NOMO-1 (cell line): ENCODE measurements around the gene ORC6.

Source experiments
- DNase-seq, 2 experiments: peaks; one replicate each; lab custom pipeline; 2025; ENCODE audit not compliant: unreplicated experiment in 2 of 2; lab: John Stamatoyannopoulos, UW

ORC6 gene

DNA sequence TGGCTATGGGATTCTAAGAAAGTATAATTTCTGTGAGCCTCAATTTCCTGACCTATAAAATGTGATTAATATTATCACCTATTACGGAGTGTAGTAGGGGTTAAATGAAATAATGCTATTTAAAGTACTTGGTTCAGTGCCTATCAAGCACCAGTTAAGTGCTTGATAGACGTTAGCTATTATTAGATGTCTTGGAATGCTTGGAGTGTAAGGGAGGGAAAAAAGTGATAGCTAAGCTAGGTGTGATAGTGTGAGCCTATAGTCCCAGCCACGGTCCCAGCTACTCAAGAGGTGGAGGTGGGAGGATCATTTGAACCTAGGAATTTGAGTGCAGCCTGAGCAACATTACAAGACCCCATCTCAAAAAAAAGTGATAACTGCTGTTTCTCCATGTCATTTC, 7.5 kb downstream of the ORC6 start:
- DNase-seq: no peak

DNA sequence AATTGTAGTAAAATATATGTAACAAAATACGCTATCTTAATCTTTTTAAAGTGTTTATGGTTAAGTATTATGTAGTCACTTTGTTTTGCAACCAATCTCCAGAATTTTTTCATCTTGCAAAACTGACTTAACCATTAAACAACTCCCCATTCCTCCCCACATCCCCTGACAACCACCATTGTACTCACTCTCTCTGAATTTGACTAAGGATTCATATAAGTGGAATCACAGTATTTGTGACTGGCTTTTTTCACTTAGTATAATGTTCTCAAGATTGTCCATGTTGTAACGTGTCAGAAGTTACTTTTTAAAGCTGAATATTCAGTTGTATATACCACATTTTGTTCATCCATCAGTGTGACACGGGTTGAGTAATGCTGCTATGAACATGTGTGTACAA, 10.6 kb downstream of the ORC6 start:
- no peak for DNase-seq

DNA sequence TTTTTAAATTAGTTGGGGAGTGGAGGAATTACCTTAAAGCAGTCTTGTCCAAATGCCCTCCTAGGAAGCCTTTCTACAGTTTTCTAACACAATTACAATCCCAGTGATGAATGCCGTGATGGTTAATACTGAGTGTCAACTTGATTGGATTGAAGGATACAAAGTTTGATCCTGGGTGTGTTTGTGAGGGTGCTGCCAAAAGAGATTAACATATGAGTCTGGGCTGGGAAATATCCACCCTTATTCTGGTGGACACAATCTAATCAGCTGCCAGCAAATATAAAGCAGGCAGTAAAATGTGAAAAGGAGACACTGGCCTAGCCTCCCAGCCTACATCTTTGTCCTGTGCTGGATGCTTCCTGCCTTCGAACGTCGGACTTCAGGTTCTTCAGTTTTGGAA, 12.2 kb downstream of the ORC6 start:
- no peak for DNase-seq

DNA sequence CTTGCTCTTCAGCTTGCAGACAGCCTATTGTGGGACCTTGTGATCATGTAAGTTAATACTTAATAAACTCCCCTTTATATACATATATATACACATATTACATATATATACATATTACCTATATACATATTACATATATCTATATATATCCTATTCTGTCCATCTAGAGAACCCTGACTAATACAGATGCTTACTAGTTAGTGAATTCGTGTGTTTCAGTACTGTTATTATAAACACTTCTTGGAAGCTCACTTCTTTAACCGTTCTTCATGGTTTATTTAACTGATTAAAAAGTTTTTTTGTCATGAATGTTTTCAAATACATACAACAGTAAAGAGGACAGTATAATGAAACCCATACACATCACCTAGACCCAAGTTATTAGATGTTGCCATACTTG, 12.6 kb downstream of the ORC6 start:
- DNase-seq: no peak

DNA sequence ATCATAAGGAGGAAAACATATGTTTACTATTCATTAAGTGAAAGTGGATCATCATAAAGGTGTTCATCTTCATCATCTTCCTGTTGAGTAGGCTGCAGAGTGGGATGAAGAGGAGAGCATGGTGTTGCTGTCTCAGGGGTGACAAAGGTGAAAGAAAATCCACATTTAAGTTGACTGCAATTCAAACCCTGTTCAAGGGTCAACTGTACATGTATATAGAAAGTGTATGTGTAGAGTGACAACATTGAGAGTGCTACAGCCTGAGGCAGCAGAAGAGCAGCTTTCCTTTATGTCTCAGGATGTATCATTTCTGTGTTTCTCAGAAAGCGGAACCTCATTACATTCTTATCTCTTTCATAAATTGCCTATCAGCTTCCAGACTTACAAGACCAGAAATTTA, 17.2 kb downstream of the ORC6 start:
- no peak for DNase-seq

DNA sequence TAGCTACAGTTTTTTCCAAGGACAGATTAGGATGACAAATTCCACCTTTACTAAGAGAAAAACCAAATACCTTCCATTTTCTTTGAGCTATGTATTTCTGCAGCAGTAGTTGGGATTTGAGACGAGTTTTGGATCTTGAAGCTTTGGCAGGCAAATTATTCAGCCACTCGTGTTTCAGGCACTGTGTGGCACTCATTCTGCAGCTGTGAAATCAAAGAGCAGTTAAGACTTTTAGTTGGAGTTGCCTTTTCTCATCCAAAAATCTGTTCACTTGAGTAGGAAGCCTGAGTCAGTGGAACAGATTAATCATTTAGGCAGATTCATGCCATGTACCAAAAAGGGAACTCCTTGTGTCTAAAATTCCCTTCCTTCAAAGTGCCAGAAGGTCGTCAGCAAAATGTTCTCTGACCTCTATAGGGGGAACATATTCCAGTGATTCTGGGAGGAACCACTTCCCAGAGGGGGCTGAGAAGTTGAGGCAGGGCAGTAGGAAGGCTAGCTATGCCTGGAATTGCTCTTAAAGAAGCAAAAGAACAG, 20.1 kb downstream of the ORC6 start:
- DNase-seq: peak in 1 of 2 experiments; percentile 21

DNA sequence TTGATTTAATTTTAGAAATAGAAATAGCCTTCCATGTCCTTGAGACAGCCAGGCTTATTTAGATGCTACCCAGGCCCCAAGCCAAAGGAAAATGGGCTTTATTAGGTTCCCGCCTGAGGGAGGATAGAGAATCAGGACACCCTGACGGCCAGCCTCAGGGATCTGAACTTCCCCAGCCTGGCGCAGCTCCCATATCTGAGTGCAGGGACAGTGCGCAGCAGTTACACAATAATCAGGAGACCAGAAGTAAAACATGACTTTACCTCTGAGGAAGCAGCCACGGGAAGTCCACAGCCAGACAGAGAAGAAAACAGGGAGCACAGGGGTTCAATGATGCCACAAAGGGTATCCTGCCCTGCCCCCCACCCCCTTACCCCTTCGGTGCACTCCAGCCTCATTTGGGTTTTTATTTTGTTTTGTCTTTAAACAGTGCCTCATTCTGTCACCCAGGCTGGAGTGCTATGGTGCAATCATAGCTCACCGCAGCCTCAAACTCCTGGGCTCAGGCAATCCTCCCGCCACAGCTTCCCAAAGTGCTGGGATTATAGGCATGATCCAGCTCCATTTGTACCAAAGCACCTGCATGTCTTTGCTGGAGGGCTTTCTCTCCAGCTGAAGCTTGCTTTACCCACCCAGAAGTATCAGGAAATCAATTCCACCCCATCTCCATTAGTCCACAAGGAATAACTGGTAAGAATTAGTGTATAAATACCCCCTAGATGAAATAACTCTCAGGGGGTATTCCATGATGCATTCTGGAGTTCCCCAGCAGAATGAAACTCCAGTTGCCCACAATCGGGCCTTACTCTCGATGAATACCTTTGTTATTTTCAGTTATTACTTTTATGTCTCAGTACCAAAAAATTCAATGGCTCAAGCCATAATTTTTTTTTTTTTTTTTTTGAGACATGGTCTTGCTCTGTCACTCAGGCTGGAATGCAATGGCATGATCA, 21.9 kb downstream of the ORC6 start:
- DNase-seq: peak in 1 of 2 experiments; percentile 16

DNA sequence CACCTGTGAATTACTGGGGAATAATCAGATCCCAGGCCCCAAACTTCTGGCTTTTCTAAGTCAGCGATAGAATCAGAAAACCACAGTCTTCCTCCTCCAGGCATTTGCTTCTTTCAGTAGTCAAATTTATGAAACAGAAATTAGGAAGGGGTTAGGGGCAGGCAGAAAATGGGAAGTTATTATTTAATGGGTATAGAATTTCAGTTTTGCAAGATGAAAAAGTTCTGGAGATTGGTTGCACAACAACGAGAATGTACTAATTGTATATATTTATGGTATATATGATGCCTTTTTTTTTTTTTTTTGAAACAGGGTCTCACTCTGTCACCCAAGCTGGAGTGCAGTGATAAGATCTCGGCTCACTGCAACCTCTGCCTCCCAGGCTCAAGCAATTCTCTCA, 23.5 kb downstream of the ORC6 start:
- peak; percentile 82 to 88 for DNase-seq

DNA sequence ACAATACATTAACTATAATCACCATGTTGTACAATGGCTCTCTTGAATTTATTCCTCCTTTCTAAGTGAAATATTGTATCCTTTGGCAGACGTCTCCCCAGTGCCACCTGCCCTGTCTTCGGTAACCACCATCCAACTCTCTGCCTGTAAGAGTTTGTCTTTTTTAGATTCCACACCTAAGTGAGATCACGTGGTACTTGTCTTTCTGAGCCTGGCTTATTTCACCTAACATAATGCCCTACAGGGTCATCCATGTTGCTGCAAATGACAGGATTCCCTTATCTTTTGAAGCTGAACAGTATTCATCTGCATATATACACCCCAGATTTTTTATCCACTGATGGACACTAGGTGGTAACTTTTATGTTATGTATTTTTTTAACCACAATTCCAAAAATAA, 24.2 kb downstream of the ORC6 start:
- DNase-seq: no peak

DNA sequence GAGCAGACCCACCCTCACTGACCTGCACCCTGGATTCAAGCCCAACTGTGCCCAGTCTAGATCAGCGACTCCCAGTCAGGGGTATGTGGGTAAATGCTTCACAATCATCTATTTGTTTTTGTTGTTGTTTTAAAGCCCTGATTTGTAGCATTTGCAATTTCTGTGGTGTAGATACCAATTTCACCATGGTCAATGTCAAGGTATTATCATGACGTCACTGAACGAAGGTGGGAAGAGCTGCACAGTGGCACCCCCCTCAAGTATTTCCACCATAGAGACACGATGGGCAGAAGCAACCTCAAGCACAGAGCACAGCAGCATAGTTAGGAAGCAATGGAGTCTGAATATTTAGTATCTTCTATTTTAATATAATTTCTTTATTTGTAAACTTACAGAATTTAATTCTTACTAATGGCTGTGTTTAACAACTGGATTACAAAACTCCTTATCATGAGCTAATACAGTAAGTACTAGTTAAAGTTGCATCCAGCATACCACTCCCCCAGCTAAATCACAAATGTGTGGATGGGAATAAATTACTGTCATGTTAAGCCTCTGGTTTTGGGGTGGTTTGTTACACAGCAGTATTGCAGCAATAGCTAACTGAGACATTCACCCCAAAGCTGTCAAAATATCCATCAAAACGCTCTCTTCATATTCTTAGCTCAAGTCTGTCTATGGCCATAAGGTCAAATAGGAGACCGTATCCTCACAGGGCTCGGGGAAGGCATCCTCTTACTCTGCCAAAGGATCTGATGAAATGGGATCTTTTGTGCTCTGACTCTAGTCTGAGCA, 25.5 kb downstream of the ORC6 start:
- DNase-seq: no peak

DNA sequence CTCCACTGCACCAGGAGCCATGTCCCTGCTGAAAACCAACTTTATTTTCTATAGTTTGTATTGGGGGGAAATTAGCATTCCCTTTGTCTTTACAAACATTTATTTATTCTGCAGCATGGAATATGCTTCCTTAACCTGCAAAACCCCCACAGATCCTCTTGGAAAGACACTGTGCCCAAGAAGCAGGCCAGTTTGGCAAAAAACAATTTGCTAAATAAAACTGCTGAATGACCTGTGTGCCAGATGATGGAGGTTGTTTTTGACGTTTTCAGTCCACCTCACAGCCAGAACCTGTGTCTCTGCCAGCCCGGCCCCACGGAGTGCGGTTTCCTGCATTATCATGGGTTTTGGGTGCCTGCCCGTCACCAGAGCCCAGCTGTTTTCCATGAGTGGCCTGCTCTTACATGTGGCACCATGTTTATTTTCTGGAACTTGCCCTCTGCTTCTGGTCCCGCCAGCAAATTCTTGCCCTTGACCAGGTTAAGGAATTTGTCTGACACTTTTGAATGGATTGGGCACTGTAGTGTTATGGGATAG, 26.4 kb downstream of the ORC6 start:
- no peak for DNase-seq

DNA sequence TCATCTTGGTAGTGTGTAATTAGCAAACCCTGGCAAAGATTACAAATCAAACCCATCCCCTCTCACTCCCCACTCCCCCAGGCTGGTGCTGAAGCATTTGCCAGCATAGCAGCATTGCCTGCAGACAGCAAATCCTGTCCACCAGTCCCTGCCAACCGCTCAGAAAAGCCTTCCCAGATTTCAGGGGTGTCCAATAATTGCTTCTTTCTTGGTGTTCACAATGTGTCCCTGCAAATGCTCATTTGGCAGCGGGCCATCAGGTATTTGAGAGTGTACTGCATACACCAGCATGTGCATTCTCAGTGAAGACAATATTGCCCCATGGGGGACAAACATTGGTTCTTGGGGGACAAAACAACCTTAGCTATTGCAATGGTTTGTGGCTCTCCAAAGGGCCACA, 28.2 kb downstream of the ORC6 start:
- DNase-seq: no peak

DNA sequence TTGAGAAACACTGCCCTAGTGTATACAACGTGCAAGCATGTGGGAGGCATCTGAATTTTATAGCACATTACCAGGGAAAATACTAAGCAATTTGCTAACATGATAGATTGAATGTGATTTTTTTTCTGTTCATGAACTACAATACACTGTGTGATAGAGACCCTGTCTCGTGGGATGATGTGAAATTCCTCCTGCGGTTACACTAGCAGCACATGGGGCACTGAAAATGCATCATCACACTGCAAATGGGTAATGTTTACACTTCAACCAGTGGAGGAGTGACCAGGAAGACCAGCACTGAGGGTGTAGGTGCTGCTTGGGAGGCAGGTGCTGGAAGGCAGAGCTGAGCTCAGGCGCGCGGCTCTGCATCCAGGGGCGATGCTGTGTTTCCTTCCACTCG, 28.8 kb downstream of the ORC6 start:
- DNase-seq: no peak

DNA sequence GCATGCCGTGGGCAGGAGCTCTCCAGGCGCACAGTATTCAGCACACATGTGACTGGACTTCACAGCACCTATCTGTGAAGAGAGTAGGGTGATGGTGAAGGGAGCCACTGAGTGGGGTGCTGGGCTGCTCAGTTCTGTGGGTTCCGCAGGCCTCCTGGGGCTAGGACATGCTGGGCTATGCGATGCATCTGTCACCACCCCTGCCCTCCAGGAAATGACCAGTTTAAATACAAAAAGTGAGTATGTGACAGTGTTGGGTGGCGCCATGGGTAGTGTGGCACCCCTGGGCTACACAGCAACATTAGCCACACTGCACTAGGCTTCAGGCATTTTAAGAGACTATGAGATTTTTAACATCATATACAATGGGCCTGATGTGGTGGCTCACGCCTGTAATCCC, 30.1 kb downstream of the ORC6 start:
- no peak for DNase-seq

DNA sequence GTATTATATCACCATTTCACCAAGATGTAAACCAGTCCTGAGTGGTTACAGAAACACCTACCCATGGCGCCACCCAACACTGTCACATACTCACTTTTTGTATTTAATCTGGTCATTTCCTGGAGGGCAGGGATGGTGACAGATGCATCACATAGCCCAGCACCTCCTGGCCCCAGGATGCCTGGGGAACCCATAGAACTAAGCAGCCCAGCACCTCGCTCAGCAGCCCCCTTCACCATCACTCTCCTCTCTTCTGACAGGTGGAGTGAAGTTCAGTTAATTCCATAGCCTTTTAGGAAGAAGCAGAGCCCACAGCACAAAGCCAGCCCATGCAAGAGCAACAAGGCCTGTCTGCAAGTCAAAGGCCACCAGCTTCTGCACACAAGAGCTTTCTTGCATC, 31.2 kb downstream of the ORC6 start:
- DNase-seq: no peak

DNA sequence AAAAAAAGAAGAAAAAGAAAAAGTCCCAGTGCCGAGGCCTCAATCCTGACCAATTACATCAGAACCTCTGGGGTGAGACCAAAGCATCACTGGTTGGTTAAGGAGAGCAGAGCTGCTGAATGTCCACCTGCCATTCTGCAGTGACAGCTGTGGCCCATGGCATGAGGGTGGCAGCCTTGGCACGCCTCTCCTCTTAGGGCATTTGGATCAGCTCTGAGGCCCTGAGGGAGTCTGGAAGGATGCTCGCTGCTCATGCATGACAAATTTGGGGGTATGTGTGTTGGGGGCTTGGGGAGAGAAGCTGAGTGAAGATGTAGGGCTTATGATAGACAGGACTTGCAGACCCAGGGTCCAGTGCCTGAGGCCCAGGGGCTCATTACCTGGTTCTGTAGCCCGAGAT, 32.4 kb downstream of the ORC6 start:
- no peak for DNase-seq

DNA sequence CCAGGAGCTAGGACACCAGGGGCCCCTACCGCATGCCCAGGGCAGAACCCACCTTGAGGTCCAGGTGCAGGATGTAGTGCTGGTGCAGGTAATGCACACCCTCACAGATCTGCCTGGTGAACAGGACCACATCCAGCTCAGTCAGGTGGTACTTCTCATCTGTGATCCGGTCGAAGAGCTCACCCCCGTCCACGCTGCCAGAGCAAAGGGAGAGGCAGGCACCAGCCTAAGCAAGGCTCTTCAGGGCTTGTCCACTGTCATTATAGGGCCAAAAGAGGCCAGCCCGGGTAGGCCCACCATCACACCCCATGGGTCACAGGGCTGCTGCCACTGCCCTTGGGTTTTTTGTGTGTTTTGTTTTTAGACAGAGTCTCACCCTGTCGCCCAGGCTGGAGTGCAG, 37.7 kb downstream of the ORC6 start:
- no peak for DNase-seq

DNA sequence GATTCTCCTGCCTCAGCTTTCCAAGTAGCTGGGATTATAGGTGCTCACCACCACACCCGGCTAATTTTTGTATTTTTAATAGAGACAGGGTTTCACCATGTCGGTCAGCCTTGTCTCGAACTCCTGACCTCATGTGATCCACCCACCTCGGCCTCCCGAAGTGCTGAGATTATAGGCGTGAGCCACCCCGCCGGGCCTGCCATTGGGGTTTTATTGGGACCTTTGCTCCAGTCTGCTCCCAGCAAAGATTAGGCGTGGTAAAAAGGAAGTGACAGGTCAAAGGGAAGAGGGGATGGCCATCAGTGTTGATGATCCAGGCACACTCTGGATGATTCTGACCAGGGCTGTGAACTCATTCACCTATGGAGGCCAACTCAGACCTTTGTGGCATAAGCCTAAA, 38.2 kb downstream of the ORC6 start:
- DNase-seq: no peak

DNA sequence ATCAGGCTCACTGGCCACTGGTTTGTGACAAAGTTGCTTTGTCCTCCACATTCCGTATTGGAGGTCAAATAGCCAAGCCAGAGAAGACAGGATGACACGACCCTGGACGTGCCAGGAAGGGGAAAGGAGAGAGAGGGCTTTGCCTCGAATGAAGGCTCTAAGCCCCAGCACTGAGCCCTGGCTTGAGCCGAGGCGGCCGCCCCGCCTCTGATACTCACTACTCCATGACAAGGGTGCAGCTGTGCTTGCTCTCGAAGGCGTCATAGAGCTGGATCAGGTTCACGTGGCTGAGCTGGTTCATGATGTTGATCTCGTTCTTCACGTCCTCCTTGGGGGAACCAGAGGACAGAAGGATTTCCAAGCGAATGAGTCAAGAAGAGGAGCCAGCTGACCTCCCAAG, 39.3 kb downstream of the ORC6 start:
- DNase-seq: no peak

DNA sequence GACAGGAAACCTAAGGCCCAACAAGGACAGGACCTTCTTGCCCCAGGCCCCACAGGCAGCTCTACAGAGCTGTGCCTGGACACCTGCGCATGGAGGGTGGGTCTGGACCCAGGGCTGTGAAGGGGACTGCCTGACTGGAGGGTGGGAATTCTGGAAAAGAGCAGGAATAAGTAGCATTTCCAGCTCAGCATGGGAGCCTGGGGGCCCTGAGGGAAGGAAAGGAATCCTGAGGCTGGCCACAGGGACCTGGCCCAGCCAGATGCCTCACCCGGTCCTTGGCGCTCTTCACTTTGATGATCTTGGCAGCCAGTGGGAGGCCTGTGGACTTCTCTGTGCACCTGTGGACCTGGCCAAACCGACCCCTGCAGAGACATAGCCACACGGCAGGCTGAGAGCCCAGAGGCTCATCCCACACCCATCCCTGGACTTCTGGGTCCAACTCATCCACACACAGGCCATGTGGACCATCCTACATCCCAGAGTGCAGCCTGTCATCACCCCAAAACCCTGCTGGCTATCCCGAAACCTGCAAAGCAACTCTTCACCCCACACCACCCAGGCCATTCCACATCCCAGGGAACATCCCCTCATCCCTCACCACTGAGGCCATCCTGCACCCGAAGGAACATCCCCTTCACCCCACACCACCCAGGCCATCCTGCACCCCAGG, 40.0 kb downstream of the ORC6 start:
- no peak for DNase-seq

DNA sequence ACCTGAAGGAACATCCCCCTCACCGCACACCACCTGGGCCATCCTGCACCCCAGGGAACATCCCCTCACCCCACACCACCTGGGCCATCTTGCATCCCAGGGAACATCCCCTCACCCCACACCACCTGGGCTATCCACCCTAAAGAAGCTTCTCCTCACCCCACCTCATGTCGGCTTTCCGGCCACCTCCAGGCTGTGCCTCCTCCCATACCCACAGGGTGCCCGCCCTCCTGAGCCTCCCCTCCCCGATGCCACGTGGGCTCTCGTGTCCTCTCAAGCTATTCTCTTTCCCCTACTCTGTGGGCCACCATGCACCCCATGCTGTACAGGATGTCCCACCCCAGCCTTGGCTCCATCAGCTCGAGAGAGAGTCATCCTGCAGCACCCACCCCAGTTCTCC, 40.7 kb downstream of the ORC6 start:
- no peak for DNase-seq
